ENCODE results near the gene SLC44A4.

The SLC44A4 gene

DNA sequence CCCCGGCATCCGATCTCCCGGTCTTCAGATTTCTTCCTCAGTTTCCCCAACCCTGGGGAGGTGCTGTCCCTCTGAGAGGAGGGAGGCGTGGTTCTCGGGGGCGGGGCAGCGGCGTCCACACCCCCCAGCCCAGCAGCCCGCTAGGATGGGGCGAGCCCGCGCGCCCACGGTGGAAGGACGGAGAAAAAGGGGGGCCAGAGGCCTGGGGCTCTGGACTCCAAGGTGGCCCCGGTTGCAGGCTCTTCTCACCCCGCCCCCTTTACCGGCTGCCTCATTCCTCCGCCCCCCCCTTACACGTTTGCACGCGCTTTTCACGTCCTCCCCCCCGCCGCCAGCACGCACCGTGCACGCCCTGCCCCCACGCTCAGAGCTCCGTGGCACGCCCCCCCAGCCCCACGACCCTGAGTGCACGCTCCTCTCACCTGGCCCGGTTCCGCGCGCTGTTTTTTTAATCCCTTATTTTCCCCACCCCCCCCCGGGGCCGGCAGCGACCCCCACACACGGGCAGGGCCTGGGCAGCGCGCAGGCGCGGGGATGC lies 22.7 kb upstream of the SLC44A4 start:
- peak; percentile 22 to 56 (median 41) for DNase-seq (ENCODE audit: low read depth in 3 of 3, low spot score in 1 of 3)

DNA sequence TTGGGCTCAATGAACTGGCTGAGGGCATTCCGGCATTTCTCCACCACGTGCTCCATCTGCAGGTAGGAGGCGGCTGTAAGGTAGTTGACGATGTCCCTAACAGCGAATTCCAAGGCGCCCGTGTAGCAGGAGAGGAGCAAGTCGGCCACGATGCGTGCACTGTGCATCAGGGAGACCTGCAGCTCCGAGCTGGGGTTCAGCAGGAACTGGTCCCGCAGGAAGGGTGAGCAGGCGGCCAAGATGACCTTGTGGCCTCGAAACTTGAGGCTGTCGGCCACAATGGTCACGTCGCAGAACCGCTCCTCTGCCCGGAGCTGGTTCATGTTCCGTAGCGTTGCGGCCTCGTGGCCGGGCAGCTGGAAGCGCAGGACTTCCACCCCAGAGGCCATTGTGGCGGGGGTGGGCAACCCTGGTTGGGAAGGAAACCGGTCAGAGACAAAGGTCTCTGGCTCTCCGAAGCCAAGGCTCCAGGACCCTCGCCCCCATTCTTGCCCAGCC lies 22.2 kb upstream of the SLC44A4 start:
- no peak for DNase-seq (ENCODE audit: low read depth in 3 of 3, low spot score in 1 of 3)

DNA sequence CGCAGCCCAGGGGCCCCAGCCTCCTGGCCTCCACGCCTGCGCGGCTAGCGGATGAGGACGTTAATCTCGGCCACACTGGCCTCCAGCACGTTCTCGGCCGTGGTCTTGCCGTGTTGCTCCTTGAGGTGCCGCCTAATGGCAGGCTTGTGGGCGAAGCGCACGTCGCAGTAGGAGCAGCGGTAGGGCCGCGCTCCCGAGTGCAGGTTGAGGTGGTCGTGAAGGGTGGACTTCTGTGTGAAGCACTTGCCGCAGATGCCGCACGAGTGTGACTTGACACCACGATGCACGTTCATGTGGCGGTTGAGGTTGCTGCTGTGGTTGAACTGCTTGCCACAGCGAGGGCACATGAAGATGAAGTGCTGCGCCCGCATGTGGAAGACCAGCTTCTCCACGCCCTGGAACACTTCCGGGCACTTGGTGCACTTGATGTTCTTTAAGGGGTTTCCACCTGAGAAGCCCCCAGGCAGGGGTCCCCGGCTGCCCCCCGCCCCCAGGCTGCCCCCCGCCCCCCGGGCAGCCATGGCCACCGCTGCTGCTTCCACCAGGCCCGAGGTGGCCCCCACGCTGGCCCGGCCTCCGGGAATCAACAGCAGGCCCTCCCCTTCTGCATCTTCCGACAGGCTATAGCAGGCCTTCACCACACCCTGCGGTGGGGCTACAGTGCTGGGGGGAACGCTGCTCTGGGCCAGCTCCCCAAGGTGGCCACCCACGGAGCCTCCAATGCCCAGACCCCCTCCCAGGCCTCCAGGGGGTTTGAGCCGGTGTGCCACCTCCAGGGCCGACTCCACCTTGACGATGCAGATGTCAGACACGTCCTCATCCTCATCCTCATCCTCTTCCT lies 21.3 kb upstream of the SLC44A4 start:
- DNase-seq (ENCODE audit: low read depth in 3 of 3, low spot score in 1 of 3), result no peak

GRCh38 chr6:31899215-31899614 lies 20.4 kb upstream of the SLC44A4 start:
- DNase-seq (ENCODE audit: low read depth in 3 of 3, low spot score in 1 of 3), result no peak

DNA sequence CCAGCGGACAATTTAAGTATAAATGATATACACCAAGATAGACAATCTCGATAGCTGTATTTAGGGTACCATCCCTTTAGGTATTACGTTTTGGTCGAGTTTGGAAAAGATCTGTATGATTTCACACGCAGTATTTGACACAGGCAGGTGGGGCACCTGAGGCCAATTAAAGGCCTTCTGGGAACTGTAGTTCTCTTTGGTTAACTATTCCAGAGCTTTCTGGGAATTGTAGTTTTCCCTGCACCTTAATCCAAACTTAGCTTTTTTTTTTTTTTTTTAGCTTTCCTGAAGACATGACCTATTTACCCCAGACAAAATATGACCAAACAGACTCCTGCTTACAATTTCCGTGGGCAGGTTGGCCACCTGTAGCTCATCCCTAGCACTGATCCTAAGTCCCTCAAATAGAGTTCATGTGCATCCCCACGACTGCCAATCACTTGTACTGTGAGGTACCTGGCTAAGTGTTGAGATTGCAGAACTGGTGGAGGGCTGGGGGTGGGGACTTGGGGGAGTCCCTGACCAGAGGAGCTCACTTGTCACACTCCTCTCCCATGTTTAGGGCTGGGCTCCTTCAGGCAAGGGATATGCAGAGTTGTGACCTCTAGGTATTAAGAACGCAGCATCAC lies 19.7 kb upstream of the SLC44A4 start:
- no peak for DNase-seq (ENCODE audit: low read depth in 3 of 3, low spot score in 1 of 3)

GRCh38 chr6:31897612-31898382 lies 19.0 kb upstream of the SLC44A4 start, which contains the start of gene EHMT2:
Gene EHMT2, minus strand, starts transcription at chr6:31897698. Its CDS starts 21 bp downstream, at chr6:31897677.
- DNase-seq (ENCODE audit: low read depth in 3 of 3, low spot score in 1 of 3), result peak; percentile 40 to 77 (median 61)

DNA sequence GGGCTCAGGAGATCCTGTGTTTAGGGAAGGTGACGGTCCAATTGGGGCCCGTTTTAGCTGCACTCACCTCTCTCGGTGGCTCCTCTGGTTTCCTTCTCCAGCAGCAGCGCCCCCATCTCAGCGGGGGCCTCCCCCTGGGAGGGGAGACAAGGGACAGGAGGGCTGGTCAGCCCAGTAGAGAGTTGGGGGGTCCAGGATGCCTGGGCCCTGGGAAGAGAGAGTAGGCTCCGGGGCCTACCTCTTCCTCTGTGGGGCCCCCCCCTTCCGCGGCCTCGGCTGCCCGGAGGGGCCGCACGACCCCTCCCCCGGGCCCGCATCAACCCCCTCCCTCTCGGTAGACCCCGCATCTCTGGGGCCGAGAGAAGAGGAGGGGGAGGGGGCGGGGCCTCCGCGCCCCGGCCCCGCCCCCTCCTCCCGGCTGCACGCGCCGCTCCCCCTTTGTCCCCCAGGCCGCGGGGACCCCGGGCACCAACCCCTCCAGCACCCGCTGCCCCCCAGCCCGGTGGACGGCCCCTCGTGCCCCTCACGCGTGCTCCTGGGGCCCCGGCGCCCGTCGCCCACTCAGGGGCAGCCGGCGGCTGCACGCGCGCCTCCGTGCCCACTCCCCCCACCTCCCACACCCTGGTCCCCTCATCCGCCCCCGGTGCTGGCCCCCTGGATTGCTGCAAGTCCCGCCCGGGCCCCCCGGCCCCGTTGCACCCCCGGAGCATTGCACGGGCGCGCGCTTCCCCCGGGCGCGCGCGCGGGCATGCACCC lies 18.2 kb upstream of the SLC44A4 start:
- peak in 1 of 3 donors; percentile 21 for DNase-seq (ENCODE audit: low read depth in 3 of 3, low spot score in 1 of 3)

DNA sequence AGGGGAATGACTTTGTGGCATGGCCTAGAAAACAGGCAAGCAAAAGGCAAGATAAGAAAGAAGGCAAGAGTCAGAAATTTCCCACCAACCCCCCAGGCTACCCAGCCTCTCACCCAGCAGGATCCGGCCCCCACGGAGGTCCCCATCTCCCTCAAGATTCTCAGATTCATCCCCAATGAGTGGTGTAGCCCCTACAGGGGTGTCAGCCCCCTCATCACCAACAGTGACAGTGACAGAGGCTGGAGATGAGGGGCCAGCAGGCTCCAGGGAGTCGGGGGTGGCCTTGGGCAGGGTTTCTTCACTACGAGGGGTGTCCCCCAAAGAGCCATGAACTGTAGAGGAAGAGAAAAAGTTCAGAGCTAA lies 17.7 kb upstream of the SLC44A4 start:
- no peak for DNase-seq (ENCODE audit: low read depth in 3 of 3, low spot score in 1 of 3)

GRCh38 chr6:31892821-31893220 lies 14.0 kb upstream of the SLC44A4 start:
- no peak for DNase-seq (ENCODE audit: low read depth in 3 of 3, low spot score in 1 of 3)

DNA sequence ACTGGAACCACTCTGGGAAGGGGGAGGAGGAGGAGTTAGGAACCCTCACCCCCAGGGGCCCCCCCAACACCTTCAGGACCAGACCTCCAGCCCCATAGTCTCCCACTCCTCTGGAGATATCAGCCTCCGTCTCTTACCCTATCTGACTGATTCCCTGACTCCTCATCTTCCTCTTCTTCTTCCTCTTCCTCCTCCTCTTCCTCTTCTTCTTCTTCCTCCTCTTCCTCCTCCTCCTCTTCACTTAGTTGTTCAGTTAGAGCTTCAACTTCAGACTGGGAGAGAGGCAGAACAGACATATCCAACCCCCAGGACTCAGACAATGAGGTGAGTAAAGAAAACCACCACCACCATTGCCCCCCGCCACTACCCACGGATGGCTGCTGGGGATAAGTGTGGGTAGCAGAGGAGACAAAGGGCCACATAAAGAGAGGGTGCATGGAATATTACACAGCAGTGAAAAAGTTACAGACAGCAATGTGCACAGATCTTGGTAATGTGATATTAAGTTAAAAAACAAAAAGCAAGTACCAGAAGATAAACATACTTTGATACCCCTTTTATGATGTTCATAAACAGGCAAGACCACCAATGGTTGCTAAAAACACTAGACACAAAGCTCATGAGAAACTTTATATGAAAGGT lies 10.7 kb upstream of the SLC44A4 start:
- no peak for DNase-seq (ENCODE audit: low read depth in 3 of 3, low spot score in 1 of 3)

DNA sequence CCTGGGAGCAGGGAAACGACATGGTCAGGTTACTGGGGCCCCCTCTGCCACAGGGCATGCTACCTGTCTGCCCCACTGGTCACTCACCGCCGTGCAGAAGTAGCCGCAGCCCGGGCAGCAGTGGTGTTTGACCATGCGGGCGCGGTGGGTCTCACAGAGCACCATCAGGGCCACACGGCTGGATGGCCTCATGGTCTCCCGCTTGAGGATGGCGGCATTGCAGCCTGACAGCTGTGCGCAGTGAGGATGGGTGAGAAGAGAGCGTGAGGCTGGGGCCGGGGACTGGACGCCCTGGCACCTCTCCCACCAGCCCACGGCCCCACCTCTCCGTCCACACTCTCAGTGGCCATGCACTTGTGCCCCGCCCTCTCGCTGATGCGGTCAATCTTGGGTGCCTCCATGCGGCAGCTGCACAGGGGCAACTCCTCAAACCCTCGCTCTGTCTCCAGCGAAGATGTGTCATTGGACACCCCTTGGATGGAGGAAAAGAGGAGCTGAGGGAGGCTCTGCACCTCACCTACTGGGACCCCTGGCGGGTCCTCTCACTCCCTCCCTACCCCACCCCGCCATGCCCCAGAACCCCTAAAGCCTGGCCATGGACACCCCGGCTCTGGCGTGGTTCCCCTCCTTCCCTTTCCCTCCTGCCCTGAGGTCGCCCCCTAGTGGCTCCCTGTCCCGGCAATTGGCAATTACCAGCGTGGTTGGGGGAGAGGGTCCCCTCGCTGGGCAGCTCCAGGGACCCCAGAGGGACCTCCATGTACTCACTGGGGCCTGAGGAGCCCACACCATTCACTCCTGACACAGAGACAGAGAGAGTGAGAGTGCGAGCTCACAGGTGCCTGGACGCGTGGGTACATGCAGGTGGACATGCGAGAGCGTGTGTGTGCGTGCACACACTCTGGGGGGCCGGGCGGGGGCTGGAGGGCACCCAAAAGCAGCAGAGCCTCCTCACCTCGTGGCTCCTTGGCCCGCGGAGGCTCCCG lies 9.8 kb upstream of the SLC44A4 start:
- DNase-seq (ENCODE audit: low read depth in 3 of 3, low spot score in 1 of 3), result peak in 2 of 3 donors; percentile 22 to 53

- DNase-seq (ENCODE audit: low read depth in 3 of 3, low spot score in 1 of 3), result no peak
These were observed 8.6 kb upstream of the SLC44A4 start for GRCh38 chr6:31887173-31888007.

DNA sequence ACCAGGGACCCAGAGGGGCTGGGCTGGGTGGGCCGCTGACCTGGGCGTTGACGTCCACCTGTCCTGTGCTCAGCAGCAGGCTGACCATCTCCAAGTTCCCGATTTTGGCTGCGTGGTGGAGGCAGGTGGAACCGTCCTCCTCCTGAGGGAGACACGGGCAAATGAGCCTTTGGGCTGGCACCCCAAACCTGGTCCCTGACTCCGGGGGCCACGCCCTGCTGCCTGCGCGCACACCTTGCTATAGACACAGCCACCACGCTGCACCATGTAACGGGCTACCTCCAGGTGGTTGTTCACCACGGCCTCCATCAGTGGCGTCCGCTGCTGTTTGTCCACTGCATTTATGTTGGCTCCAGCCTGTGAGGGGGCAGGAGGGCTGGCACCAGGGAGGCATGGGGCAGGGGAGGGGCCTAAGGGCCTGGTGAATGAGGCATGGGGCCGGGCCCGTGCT lies 7.8 kb upstream of the SLC44A4 start:
- DNase-seq (ENCODE audit: low read depth in 3 of 3, low spot score in 1 of 3), result no peak

DNA sequence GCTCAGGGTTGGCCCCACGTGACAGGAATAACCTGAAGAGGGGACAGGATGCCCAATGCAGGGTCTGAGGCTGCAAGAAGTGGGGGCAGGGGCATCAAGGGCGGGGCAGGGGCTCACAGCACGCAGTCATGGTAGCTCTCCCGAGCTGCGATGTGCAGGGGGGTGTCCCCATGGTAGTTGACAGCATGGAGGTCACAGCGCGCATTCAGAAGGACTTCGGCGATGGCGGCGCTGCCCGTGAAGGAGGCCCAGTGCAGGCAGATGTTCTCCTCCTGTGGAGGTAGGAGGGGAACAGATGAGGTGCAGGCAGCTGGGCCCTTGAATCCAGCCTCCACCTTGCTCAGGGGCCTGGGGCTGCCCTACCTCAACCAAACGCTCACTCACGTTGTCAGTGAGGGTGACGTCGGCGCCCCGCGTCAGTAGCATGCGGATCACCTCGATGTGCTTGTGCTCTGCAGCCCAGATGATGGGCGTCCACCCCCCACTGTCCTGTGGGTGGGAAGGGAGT lies 5.8 kb upstream of the SLC44A4 start:
- no peak for DNase-seq (ENCODE audit: low read depth in 3 of 3, low spot score in 1 of 3)

- no peak for DNase-seq (ENCODE audit: low read depth in 3 of 3, low spot score in 1 of 3)
These were observed 4.9 kb upstream of the SLC44A4 start for GRCh38 chr6:31883676-31884075.

GRCh38 chr6:31882344-31882743 lies 3.5 kb upstream of the SLC44A4 start:
- no peak for DNase-seq (ENCODE audit: low read depth in 3 of 3, low spot score in 1 of 3)

- no peak for DNase-seq (ENCODE audit: low read depth in 3 of 3, low spot score in 1 of 3)
These were observed 2.5 kb upstream of the SLC44A4 start for GRCh38 chr6:31881136-31881859.

Data from stimulated activated CD4-positive, alpha-beta T cell treated with anti-CD3 and anti-CD28 coated beads, TNF-alpha, amount 100 ng/mL, for 1 hour (primary cell).